Prostate gland (tissue), 2 donors: ENCODE measurements around the gene RPUSD2.
"Not testable (repeated sequence)": the region's sequence is repeated elsewhere in the genome, so short reads cannot be mapped to it uniquely, and the experiment has no call there.

Experiments used
- POLR2A ChIP-seq: fragments of 450-650 bp; IDR thresholded peaks from one replicate; pipeline ENCODE4 v1.6.1; 2016; ENCODE audit warnings: antibody characterized with exemption, mild to moderate bottlenecking
- TF ChIP-seq, protein P1 (sequence below), 4 experiments: fragments of 200-600 bp in 2 of 4; fragments of 450-650 bp in 2 of 4; sonication (generic) in 2 of 4; IDR thresholded peaks; 1 replicate in 3 of 4; 2 replicates in 1 of 4; pipeline ENCODE4 v1.5.1; 2016 to 2019; ENCODE audit warnings: antibody characterized with exemption in 4 of 4, mild to moderate bottlenecking in 2 of 4, moderate library complexity in 2 of 4

DNA sequence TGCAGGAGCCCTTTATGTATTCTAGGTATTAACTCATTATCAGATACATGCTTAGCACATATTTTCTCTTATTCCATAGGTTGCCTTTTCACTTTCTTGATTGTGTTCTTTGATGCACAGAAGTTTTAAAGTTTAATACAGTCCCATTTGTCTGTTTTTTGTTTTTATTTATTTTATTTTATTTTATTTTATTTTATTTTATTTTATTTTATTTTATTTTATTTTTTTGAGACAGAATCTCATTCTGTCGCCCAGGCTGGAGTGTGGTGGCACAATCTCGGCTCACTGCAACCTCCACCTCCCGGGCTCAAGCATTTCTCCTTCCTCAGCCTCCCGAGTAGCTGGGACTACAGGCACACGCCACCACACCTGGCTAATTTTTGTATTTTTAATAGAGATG, 7.8 kb downstream of the RPUSD2 start:
- TF ChIP-seq, protein P1, sequence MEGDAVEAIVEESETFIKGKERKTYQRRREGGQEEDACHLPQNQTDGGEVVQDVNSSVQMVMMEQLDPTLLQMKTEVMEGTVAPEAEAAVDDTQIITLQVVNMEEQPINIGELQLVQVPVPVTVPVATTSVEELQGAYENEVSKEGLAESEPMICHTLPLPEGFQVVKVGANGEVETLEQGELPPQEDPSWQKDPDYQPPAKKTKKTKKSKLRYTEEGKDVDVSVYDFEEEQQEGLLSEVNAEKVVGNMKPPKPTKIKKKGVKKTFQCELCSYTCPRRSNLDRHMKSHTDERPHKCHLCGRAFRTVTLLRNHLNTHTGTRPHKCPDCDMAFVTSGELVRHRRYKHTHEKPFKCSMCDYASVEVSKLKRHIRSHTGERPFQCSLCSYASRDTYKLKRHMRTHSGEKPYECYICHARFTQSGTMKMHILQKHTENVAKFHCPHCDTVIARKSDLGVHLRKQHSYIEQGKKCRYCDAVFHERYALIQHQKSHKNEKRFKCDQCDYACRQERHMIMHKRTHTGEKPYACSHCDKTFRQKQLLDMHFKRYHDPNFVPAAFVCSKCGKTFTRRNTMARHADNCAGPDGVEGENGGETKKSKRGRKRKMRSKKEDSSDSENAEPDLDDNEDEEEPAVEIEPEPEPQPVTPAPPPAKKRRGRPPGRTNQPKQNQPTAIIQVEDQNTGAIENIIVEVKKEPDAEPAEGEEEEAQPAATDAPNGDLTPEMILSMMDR (IDR thresholded peaks at IDR 0.05) = not testable (repeated sequence)
- TF ChIP-seq POLR2A = not testable (repeated sequence)
